ENCODE measurements around the gene SNED1. TPM values are rescaled to one million over a fixed set of nuclear protein-coding genes. Genes with fewer than 3 reads are reported as not detected.
A peak's percentile ranks its signal among the peaks of the same experiment; 100 is the strongest.

SNED1 gene
- total RNA-seq, 4 donors from 2014 or later = 16.4 to 56.2 (median 43.5) TPM

GRCh38 chr2:240991378-240992263, 6.8 kb upstream of the SNED1 start:
- in situ Hi-C loops (cut with MboI; ENCODE audit: low sequenced_read_pairs in 4 of 4) = no loop called here
- TF ChIP-seq CTCF (IDR thresholded peaks at IDR 0.05 in 4 of 5, conservative IDR thresholded peaks at IDR 0.05 in 1 of 5) (no peak), POLR2A (IDR thresholded peaks at IDR 0.05) (peak; percentile 24 to 67)
- ATAC-seq (peak; percentile 88 to 89), DNase-seq (peak; percentile 97 to 98)
- Histone ChIP-seq H3K4me1 (peaks cover 52 to 55% of the 10 kb centered on the region in 2 donors), H3K36me3 (no peaks in the 10 kb centered on the region), H3K9me3 (no peaks in the 10 kb centered on the region), H3K27me3 (no peaks in the 10 kb centered on the region), H3K4me3 (peak overlapping the region; percentile 27 to 39 (median 34)), H3K27ac (peak overlapping the region; percentile 92 to 98 (median 95))
- intact Hi-C loops (cut with DNase I; ENCODE audit: low total_unique reads) = loop anchor here (5.0 to 10.0 kb wide), 3 partner anchors 79 to 743 kb away; partner anchors contain the start of gene D2HGDH

GRCh38 chr2:240992572-240993291, 5.7 kb upstream of the SNED1 start:
- peaks cover 52 to 53% of the 10 kb centered on the region in 2 donors for H3K4me1 ChIP-seq
- DNase-seq = no peak

GRCh38 chr2:240993446-240994170, 4.8 kb upstream of the SNED1 start:
- intact Hi-C loops (cut with DNase I; ENCODE audit: low total_unique reads) = loop anchor here (5.0 to 10.0 kb wide), 3 partner anchors 81 to 741 kb away; partner anchors contain the start of gene D2HGDH
- H3K36me3 ChIP-seq = no peaks in the 10 kb centered on the region
- no peaks in the 10 kb centered on the region for H3K27me3 ChIP-seq
- DNase-seq = no peak
- H3K4me1 ChIP-seq = peaks cover 49 to 51% of the 10 kb centered on the region in 2 donors
- TF ChIP-seq CTCF (IDR thresholded peaks at IDR 0.05 in 4 of 5, conservative IDR thresholded peaks at IDR 0.05 in 1 of 5) (no peak), POLR2A (IDR thresholded peaks at IDR 0.05) (no peak)
- H3K4me3 ChIP-seq = no peak overlapping the region
- in situ Hi-C loops (cut with MboI; ENCODE audit: low sequenced_read_pairs in 4 of 4) = no loop called here
- no peak for ATAC-seq
- no peaks in the 10 kb centered on the region for H3K9me3 ChIP-seq
- peak overlapping the region in 2 of 4 donors; percentile 11 to 99 for H3K27ac ChIP-seq

More at GRCh38 chr2:240992572-240993291, 5.7 kb upstream of the SNED1 start:
- no peaks in the 10 kb centered on the region for H3K9me3 ChIP-seq
- peak overlapping the region; percentile 92 to 98 (median 95) for H3K27ac ChIP-seq
- no peaks in the 10 kb centered on the region for H3K36me3 ChIP-seq
- no peak overlapping the region for H3K4me3 ChIP-seq
- H3K27me3 ChIP-seq = no peaks in the 10 kb centered on the region
- intact Hi-C loops (cut with DNase I; ENCODE audit: low total_unique reads) (loop anchor here (5.0 to 10.0 kb wide), 3 partner anchors 80 to 742 kb away; partner anchors contain the start of gene D2HGDH), in situ Hi-C loops (cut with MboI; ENCODE audit: low sequenced_read_pairs in 4 of 4) (no loop called here)
- no peak for ATAC-seq
- TF ChIP-seq CTCF (IDR thresholded peaks at IDR 0.05 in 4 of 5, conservative IDR thresholded peaks at IDR 0.05 in 1 of 5) (no peak), POLR2A (IDR thresholded peaks at IDR 0.05) (no peak)

GRCh38 chr2:240994171-240994896, 4.1 kb upstream of the SNED1 start:
- no peak for DNase-seq
- Histone ChIP-seq H3K27ac (peak overlapping the region in 3 of 4 donors; percentile 1 to 99 (median 95)), H3K4me3 (no peak overlapping the region), H3K27me3 (no peaks in the 10 kb centered on the region), H3K9me3 (no peaks in the 10 kb centered on the region), H3K4me1 (peaks cover 49 to 52% of the 10 kb centered on the region in 2 donors), H3K36me3 (no peaks in the 10 kb centered on the region)
- in situ Hi-C loops (cut with MboI; ENCODE audit: low sequenced_read_pairs in 4 of 4) (no loop called here), intact Hi-C loops (cut with DNase I; ENCODE audit: low total_unique reads) (loop anchor here (5.0 to 10.0 kb wide), 3 partner anchors 82 to 740 kb away; partner anchors contain the start of gene D2HGDH)
- TF ChIP-seq POLR2A (IDR thresholded peaks at IDR 0.05) = no peak
- TF ChIP-seq CTCF (IDR thresholded peaks at IDR 0.05 in 4 of 5, conservative IDR thresholded peaks at IDR 0.05 in 1 of 5) = no peak
- ATAC-seq = no peak

Measured in gastrocnemius medialis (tissue), 4 donors.